PFSK-1 (cell line): ENCODE data around the gene MARF1.

Source experiments
- SIN3A ChIP-seq: IDR thresholded peaks from 2 replicates; pipeline ENCODE4 v1.6.1; 2012; ENCODE audit warnings: mild to moderate bottlenecking, low read length, moderate library complexity, borderline replicate concordance; ENCODE audit not compliant: insufficient read depth
- TAF1 ChIP-seq: IDR thresholded peaks from 2 replicates; pipeline ENCODE4 v1.6.1; 2012; ENCODE audit warnings: low read length, control low read depth, borderline replicate concordance; ENCODE audit not compliant: insufficient read depth

DNA sequence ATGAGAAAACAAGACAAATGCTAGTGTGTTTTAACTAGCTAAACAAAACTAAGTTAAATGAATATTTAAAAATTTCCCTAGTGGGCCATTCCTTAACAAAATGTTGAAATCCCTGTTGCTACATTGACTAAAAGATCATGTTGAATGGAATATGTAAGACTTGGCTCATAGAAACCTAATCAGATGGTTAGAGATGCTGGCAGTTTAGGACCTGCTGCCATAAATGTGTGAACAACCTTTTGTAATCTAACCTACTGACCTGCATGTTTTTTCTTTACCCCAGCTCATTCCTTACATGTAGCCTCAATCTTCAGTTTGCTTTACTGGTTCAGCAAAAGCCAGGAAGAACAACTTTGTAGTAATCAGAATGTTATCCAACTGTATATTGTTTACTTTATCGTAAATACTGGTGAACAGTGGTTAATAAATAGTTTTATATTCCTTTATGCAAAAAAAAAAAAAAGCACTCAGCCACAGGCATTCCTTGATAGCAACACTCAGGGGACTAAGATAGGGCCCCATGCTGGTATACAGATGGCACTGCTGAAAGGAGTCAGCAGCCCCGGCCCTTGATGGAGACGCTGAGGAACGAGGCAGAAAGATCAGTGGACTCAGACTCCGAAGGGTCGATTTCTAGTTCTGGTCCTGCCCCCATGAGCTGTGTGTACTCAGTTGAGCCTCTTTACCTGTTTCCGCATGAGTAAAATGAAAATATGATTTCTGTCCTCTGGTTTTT, 78.2 kb downstream of the MARF1 start:
- TF ChIP-seq SIN3A (no peak), TAF1 (no peak)
